Measurements from ENCODE around the gene IL3RA.
"Not testable (repeated sequence)": the region's sequence is repeated elsewhere in the genome, so short reads cannot be mapped to it uniquely, and the experiment has no call there.

IL3RA gene

DNA sequence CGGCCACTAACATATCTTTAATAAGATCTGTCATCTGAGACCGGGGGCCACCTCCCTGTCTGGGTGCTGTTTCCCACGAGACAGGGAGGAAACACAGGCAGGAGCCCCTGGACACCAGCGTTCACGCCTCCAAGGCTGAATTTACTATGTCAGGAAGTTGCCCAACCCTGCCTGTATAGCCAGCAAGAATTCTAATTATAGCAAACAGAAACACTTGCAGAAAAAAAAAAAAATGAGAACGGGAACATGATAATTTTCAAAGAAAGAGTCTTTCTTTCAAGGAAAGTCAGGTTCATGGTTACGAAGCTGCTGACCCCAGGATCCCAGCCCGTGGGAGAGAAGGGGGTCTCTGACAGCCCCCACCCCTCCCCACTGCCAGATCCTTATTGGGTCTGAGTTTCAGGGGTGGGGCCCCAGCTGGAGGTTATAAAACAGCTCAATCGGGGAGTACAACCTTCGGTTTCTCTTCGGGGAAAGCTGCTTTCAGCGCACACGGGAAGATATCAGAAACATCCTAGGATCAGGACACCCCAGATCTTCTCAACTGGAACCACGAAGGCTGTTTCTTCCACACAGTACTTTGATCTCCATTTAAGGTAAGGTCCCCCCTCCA lies at the start of gene IL3RA:
Gene IL3RA (plus strand): TSS at position 455 of the 613 bp plus-strand sequence. CDS start 4,981 bp downstream, outside the sequence.
- DNase-seq, result peak; percentile 84 to 91 (median 88)

DNA sequence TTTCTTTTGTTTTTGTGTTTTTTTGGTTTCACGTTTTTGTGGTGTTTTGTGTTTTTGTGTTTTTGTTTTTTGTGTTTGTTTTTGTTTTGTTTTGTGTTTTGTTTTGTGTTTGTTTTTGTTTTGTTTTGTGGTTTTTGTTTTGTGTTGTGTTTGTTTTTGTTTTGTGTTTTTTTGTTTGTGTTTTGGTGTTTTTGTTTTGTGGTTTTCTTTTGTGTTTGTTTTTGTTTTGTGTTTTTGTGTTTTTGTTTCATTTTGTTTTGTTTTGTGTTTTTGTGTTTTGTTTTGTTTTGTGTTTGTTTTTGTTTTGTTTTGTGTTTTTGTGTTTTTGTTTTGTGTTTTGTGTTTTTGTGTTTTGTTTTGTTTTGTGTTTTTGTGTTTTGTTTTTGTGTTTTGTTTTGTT lies 47.0 kb upstream of the IL3RA start:
- DNase-seq, result no peak

DNA sequence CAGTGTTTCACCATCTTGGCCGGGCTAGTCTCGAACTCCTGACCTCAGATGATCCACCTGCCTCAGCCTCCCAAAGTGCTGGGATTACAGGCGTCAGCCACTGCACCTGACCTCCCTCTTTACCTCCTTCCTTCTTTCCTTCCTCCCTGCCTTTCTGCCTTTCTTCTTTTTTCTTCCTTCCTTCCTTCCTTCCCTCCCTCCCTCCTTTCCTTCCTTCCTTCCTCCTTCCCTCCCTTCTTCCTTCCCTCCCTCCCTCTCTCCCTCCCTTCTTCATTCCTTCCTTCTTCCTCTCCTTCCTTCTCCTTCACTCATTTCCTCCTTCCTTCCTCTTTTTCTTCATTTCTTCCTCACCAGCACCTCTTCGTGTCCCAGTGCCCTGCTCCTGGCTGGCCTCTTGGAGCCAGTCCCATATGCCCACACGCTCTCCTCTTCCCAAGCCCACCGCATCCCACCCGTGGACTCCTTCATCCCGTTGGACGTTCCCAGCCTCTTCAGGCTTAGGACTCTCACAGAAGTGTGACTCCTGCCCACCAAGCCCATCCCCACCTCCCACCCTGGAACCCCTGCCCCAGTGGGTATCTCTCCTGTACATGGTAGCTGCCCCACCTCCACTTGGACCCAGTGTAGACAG lies 45.4 kb upstream of the IL3RA start:
- DNase-seq, result no peak

DNA sequence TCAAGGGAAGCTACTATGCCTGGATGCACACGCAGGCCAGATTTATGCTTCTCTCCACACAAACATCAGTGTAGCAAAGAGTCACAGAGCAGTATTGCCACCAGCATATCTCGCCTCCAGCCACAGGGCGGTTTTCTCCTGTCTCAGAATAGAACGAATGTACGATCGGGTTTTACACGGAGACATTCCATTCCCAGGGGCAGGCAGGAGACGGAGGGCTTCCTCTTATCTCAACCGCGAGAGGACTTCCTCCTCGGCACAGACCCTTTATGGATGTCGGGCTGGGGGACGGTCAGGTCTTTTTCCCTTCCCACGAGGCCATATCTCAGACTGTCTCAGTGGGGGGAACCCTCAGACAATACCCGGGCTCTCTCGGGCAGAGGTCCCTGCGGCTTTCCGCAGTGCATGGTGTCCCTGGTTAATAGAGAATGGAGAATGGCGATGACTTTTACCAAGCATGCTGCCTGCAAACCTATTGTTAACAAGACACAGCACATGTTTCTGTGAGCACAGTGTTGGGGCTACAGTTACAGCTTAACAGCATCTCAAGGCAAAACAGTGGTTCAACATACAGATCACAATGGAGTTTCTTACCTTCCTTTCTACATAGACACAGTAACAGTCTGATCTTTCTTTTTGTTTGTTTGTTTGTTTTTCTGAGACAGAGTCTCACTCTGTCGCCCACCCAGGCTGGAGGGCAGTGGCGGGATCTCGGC lies 43.9 kb upstream of the IL3RA start:
- DNase-seq, result peak in 1 of 3 donors; percentile 38

DNA sequence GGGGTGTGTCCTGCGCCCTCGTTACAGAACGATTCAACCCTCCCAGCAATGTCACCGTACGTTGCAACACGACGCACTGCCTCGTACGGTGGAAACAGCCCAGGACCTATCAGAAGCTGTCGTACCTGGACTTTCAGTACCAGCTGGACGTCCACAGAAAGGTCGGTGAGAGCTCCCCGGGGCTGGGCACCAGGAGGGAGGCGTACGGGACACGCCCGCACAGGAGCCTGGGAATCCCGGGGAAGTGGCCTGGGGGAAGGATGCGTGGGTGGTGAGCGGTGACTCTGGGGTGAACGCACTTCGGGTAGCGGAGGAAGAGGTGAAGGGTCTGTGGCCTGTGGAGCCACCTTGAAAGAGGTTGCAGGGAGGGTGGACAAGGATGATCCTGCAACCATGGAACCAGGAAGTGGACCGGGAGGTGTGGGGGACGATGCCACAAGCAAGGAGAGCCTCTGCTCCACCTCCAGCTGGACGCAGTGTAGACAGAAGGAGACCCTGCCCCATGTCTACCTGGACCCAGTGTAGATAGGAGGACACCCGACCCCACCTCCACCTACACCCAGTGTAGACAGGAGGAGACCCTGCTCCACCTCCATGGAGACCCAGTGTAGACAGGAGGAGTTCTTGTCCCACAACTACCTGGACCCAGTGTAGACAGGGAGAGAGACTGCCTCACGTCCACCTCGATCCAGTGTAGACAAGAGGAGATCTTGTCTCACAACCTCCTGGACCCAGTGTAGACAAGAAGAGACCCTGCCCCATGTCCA lies 42.1 kb upstream of the IL3RA start:
- peak in 1 of 3 donors; percentile 31 for DNase-seq

DNA sequence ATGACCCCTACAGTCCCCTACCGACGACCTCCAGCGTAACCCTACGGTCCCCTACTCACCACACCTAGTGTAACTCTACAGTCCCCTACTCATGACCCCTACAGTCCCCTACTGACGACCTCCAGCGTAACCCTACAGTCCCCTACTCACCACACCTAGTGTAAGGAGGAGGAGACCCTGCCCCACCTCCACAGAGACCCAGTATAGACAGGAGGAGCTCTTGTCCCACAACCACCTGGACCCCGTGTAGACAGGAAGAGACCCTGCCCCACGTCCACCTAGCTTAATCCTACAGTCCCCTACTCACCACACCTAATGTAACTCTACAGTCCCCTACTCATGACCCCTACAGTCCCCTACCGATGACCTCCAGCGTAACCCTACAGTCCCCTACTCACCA lies 41.0 kb upstream of the IL3RA start:
- no peak for DNase-seq

DNA sequence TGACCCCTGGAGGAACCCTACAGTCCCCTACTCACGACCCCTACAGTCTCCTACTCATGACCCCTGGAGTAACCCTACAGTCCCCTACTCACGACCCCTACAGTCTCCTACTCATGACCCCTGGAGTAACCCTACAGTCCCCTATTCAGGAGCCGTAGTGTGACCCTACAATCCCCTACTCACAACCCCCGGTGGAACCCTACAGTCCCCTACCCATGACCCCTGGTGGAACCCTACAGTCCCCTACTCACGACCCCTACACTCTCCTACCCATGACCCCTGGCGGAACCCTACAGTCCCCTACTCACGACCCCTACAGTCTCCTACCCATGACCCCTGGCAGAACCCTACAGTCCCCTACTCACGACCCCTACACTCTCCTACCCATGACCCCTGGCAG lies 39.0 kb upstream of the IL3RA start:
- not testable (repeated sequence) for DNase-seq

DNA sequence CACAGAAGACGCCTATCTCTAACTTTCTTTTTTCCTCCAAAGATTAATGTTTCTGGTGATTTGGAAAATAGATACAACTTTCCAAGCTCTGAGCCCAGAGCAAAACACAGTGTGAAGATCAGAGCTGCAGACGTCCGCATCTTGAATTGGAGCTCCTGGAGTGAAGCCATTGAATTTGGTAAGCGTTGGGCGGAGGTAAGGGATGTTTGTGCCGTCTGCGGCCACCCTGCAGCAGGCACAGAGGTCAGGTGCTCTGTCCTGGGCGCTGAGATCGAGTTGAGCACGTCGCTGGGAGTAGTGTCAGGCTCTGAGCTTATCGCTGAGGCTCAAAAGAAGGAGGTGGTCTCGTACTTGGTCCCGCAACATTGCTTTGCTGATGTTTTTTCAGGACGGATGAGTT lies 36.1 kb upstream of the IL3RA start:
- no peak for DNase-seq

DNA sequence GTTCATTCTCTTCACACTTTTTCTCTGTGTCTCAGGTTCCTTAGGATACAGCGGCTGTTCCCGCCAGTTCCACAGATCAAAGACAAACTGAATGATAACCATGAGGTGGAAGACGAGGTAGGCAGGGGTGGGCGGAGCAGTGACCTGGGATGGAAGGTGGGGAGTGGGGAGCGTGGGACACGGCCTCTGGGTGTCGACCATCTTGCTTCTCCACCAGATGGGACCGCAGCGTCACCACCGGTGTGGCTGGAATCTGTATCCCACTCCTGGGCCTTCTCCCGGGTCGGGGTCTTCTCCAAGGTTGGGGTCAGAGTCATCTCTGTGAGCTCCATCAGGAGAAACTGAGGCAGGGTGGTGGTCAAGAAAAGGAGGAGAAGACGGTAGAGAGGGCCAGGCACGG lies 31.2 kb upstream of the IL3RA start:
- no peak for DNase-seq

DNA sequence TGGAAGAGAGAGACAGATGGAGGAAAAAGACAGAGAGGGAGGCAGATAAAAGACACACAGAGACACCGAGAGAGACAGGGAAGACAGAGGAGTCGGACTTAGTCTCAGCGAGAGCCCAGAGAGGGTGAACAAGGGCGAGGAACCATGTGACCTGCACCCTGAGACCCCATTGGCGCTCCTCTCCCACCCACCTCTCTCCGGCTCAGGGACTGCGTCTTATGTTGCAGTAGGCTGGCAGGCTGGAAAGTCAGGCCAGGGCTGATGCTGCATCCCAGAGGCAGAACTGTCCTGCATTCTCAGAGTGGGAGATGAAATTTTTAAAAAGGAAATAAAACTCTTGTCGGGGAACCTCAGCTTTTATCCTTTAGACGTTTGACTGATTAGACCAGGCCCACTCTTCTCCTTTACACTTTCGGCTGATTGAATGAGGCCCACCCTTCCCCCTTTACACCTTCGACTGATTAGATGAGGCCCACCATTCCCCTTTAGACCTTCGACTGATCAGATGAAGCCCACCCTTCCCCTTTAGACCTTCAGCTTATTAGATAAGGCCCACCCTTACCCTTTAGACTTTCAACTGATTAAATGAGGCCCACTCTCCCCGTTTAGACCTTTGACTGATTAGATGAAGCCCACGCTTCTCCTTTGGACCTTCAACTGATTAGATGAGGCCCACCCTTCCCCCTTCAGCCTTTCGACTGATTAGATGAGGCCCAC lies 29.5 kb upstream of the IL3RA start:
- no peak for DNase-seq

DNA sequence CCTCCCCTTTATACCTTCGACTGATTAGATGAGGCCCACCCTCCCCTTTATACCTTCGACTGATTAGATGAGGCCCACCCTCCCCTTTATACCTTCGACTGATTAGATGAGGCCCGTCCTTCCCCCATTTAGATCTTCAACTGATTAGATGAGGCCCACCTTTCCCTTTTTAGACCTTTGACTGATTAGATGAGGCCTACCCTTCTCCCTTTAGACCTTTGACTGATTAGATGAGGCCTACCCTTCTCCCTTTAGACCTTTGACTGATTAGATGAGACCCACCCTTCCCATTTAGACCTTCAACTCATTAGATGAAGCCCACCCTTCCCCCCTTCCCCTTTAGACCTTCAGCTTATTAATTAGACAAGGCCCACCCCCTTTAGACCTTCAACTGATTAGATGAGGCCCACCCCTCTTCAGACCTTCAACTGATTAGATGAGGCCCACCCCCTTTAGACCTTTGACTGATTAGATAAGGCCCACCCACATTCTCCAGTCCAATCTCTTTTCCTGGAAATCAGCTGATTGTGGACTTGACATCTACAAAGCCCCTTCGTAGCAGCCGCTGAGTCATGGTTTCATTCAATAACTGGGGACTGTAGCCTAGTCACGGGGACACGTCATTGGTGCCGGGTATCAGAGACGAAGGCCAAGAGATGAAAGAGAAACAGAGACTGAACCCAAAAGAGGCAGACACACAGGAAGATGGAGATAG lies 28.8 kb upstream of the IL3RA start:
- DNase-seq, result peak in 1 of 3 donors; percentile 28

DNA sequence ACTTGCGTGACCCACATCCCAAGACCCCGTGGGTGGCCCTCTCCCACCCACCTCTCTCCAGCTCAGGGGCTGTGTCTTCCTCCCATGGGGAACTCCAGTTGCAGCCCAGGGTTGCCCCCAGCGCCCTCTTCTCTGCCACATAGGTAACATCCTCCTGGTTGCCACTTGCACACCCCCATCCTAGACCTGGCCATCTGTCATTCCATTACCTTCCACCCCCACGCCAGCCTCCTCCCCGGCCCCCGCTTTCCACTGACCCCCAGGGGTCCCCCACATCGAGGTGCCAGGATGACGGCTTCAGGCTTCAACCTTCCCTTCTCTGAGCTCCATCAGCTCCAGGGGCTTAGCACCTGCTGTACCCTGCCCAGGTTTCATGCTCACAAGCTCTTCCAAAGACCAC lies 28.1 kb upstream of the IL3RA start:
- DNase-seq, result no peak

DNA sequence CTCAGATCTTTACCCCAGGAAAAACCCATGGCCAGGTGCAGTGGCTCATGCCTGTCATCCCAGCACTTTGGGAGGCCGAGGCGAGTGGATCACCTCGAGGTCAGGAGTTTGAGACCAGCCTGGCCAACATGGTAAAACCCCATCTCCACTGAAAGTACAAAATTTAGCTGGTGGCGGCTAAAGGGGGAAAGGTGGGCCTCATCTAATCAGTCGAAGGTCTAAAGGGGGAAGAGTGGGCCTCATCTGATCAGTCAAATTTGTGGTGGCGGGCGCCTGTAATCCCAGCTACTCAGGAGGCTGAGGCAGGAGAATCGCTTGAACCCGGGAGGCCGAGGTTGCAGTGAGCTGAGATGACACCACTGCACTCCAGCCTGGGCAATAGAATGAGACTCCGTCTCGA lies 27.7 kb upstream of the IL3RA start:
- not testable (repeated sequence) for DNase-seq

DNA sequence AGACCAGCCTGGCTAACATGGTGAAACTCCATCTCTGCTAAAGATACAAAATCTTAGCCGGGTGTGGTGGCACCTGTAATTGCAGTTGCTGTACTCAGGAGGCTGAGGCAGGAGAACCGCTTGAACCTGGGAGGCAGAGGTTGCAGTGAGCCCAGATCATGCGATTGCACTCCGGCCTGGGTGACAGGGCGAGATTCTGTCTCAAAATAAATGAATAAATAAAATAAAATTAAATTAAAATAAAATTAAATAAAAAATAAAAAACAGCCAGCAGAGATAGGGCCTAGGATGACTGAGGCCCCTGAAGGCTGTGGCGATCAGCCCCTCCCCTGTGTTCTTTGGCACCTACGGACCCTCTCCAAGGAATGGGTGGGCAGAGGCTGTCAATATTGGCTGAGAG lies 22.8 kb upstream of the IL3RA start:
- DNase-seq, result no peak

DNA sequence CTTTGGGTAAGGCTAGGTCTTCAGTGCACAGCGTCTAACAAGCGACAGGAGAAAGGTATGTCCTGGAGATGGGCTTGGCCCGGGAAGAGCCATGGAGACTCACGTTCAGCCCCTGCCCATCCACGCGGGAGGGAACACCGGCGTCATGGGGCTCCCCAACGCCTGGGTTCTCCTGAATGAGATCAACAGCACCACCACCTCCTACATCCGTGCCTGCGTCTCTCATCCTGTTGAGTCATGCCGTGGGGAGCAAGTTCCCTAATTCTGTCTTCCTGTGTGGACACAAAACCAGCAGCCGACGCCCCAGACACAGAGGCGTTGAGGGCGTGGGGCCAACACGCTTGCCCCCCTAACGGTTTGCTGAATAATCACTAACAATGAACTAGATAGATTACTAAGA lies 20.1 kb upstream of the IL3RA start:
- DNase-seq, result peak; percentile 96 to 99 (median 98)

DNA sequence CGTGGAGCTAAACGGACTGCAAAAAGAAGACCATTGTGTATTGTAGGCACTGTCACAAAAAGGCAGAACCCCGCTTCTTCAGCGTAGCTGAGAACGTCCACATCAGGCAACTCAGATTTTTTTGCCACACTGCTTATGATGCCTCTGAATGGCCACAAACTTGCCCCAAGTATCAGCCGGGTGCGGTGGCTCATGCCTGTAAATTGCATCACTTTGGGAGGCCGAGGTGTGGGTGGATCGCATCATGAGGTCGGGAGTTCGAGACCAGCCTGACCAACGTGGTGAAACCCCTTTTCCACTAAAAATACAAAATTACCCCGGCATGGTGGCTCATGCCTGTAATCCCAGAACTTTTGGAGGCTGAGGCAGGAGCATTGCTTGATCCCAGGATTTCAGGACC lies 14.9 kb upstream of the IL3RA start:
- peak; percentile 71 to 82 (median 73) for DNase-seq

DNA sequence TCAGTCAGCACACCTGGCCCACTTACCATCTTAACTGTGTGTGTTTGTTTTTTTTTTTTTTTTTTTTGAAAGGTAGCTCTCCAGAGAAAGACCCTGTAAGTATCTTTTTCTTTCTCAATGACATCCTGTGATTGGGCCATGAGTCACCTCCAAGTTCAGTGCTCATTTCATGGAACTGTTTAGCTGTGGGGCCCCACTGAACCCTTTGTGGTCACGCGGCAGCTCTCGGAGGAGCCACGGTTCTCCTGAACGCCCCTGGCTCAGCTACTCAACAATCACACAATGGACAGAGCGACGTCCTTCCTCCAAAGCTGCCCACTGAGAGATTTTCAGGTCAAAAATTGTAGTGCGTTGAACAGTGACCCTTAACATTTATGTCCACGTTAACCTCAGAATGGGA lies 14.2 kb upstream of the IL3RA start:
- peak; percentile 70 to 79 (median 76) for DNase-seq

DNA sequence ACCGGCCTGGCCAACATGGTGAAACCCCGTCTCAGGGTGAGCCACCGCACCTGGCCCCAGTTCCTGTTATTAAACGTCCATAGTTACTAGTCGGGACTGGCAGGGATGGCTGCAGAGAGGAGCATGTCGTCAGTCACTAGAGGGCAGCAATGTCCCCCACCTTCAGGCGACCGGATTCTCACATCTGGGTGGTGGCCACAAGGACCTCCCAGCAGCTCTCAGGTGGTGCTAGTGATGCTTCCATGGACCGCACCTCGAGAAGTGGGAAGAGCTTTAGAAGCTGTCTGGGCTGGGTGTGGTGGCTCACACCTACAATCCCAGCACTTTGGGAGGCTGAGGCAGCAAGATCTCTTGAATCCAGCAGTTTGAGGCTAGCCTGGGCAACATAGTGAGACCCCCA lies 13.3 kb upstream of the IL3RA start:
- DNase-seq, result peak; percentile 69 to 88 (median 74)

DNA sequence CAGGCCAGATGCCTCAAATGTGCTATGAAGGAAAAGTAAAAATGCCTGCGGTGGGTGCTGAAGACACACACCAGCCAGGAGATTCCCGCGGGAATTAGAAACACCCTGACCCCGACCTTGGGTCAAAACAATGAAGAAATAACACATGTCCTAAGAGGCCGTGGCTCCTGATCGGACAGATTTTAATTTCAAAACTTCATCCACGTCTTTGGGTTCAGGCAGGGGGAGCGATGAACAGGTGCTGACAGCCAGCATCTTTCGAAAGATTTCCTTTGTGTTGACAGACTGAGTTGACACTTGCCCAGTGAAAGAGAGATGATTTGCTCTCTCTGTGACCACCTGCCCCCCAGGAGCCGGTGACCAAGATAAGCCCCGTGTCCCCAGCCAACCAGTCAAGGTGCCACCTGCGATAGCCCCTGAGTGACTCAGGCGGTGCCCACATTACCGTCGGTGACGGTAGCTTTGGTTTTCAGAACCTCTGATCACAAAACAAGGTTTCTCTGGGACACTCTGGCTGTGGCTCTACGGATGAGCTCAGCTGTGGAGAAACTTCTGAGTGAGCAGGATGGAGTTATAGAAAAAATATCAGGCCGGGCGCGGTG lies 11.0 kb upstream of the IL3RA start:
- no peak for DNase-seq

DNA sequence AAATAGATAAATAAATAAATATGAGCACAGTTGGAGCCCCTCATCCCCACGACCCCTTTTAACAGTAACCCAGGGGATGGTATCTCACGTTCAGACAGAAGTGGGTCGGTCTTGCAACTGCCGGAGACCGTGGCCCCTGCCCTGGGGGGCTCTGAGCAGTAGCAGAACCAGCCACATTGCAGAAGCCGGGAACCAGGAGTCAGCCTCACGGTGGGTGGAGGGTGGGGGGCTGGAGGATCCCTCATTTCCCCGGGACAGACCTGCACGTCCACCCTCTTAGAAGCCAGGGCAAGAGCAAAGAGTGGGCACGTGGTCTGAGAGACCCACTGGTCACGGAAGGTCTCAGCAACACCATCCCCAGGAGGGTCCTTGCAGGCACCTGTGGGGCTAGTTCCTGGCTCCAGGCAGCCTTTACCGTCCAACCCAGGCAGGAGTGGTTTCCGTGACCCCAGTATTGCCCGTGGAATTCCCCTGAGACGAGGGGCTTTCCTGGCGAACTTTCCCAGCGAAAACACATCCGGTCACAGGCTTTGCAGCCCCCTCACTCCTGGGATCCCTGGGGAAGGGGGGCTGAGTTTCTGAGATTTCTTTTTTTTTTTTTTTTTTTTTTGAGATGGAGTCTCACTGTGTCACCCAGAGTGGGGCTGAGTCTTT lies 8.8 kb upstream of the IL3RA start:
- DNase-seq, result peak; percentile 47 to 82 (median 78)

DNA sequence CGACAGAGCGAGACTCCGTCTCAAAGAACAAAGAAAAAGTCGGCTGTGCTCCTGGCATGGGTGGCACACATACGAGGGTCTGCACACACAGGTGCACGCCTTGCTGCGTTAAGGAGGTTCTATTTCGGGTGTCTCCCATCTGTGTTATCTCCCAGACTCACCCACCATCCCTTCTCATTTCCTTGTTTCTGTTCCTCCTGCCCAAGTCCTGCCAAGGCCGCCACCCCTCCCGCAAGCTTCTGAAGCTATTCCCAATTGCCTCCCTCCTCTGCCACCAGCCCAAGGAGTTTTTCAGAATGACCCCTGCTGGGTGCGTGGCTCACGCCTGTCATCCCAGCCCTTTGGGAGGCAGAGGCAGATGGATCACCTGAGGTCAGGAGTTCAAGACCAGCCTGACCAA lies 6.0 kb upstream of the IL3RA start:
- peak; percentile 42 to 61 (median 60) for DNase-seq

All from suppressor macrophage treated with lipopolysaccharide for 1 hour (primary cell).